HepG2 (cell line): ENCODE data around the gene LRRC43. TPM values are rescaled to one million over a fixed set of nuclear protein-coding genes. Genes with fewer than 3 reads are reported as not detected.
A peak's percentile ranks its signal among the peaks of the same experiment; 100 is the strongest.

Experiments used
- ATAC-seq: fragments of 200-7000 bp; cut with Tn5 transposase; 3 replicates; pipeline ENCODE4 v1.9.1; 2020; ENCODE audit warnings: mild to moderate bottlenecking, moderate library complexity
- BruUV-seq: library from RNA; stranded (reverse); fragments of 400-500 nt; replicated peaks from 2 replicates; lab custom pipeline; 2021; lab: Mats Ljungman, UMichigan
- CTCF ChIA-PET: fragments of 300-600 bp; formaldehyde crosslinking; extraction: SDS; loops from one replicate; lab custom pipeline; 2021; ENCODE audit warnings: low total read pairs, inconsistent platforms, low intra/inter-chr PET ratio; lab: Yijun Ruan, JAX
- POLR2A ChIA-PET: fragments of 350-600 bp; sonication (Branson Sonifier 250); formaldehyde crosslinking; loops from one replicate; lab custom pipeline; 2020; ENCODE audit warnings: antibody characterized with exemption, inconsistent platforms; lab: Yijun Ruan, JAX
- DNase-seq: peaks from one replicate; pipeline ENCODE4 v3.0.0-alpha.2; 2015; ENCODE audit warnings: low spot score
- FAIRE-seq: peaks from 3 replicates; lab custom pipeline; 2011; peaks lifted over from hg19 to GRCh38; lab: Jason Lieb, UNC
- H2AFZ ChIP-seq: one replicate; pipeline ENCODE4 v1.6.1; 2011; ENCODE audit warnings: low read length, inconsistent platforms
- H3K27ac ChIP-seq: fragments of 300-600 bp; 3 replicates; pipeline ENCODE4 v1.8.0; 2011; ENCODE audit warnings: mixed run types, mild to moderate bottlenecking, mixed read lengths, low read length, inconsistent platforms; ENCODE audit not compliant: insufficient read depth; ENCODE audit errors: extremely low read length
- H3K27me3 ChIP-seq, 2 experiments: fragments of 200-600 bp in 1 of 2; 2 replicates in 1 of 2; 3 replicates in 1 of 2; pipeline versions ENCODE4 v1.6.0 to v1.8.0; 2011; ENCODE audit warnings: low read length in 2 of 2, mild to moderate bottlenecking in 2 of 2, moderate library complexity in 2 of 2, inconsistent platforms in 1 of 2; ENCODE audit not compliant: insufficient read depth in 2 of 2, control insufficient read depth in 1 of 2
- H3K36me3 ChIP-seq, 2 experiments: fragments of 200-600 bp in 1 of 2; replicated peaks in 1 of 2; 2 replicates in 1 of 2; 3 replicates in 1 of 2; pipeline versions ENCODE4 v1.5.1 to v1.8.0; 2011; ENCODE audit warnings: low read length in 2 of 2, inconsistent platforms in 1 of 2; ENCODE audit not compliant: insufficient read depth in 2 of 2, control insufficient read depth in 1 of 2
- H3K4me1 ChIP-seq: 2 replicates; pipeline ENCODE4 v1.5.1; 2012; ENCODE audit warnings: low read length, inconsistent platforms; ENCODE audit not compliant: insufficient read depth
- H3K4me2 ChIP-seq: 2 replicates; pipeline ENCODE4 v1.6.0; 2011; ENCODE audit warnings: low read depth, low read length, inconsistent platforms
- H3K4me3 ChIP-seq, 3 experiments: fragments of 200-600 bp in 1 of 3; sonication (generic), shearing (Covaris generic) in 1 of 3; replicated peaks in 1 of 3; 2 replicates each; pipeline ENCODE4 v1.5.1; 2011 to 2016; ENCODE audit warnings: low read length in 3 of 3, inconsistent platforms in 2 of 3, low read depth in 2 of 3, mild to moderate bottlenecking in 2 of 3, control low read depth in 1 of 3, mixed read lengths in 1 of 3; ENCODE audit not compliant: insufficient read depth in 1 of 3
- H3K79me2 ChIP-seq: one replicate; pipeline ENCODE4 v1.6.1; 2011; ENCODE audit warnings: low read length, inconsistent platforms; ENCODE audit not compliant: insufficient read depth
- H3K9ac ChIP-seq: 2 replicates; pipeline ENCODE4 v1.6.0; 2011; ENCODE audit warnings: mild to moderate bottlenecking, low read depth, low read length, inconsistent platforms; ENCODE audit not compliant: insufficient read depth
- H3K9me3 ChIP-seq: 2 replicates; pipeline ENCODE4 v1.5.1; 2012; ENCODE audit warnings: mild to moderate bottlenecking, low read length
- H4K20me1 ChIP-seq: 2 replicates; pipeline ENCODE4 v1.6.0; 2011; ENCODE audit warnings: inconsistent platforms, mild to moderate bottlenecking, low read length, moderate library complexity; ENCODE audit not compliant: insufficient read depth
- CC2D1A ChIP-seq: sonication (generic); formaldehyde crosslinking; IDR thresholded peaks from 2 replicates; pipeline ENCODE4 v1.8.1; 2023; ENCODE audit warnings: mild to moderate bottlenecking, missing genetic modification reagents
- CSRNP1 ChIP-seq: sonication (generic); formaldehyde crosslinking; IDR thresholded peaks from 2 replicates; pipeline ENCODE4 v1.8.1; 2023; ENCODE audit warnings: mild to moderate bottlenecking, missing genetic modification reagents
- HNRNPL ChIP-seq: fragments of 200-400 bp; formaldehyde crosslinking; IDR thresholded peaks from 2 replicates; pipeline ENCODE4 v1.6.1; 2017; ENCODE audit warnings: mild to moderate bottlenecking, low read depth, low read length
- NR2F2 ChIP-seq: IDR thresholded peaks from 2 replicates; pipeline ENCODE4 v1.6.1; 2012; ENCODE audit warnings: low read depth, inconsistent platforms, borderline replicate concordance
- SMAD1 ChIP-seq: sonication (generic); formaldehyde crosslinking; IDR thresholded peaks from 2 replicates; pipeline ENCODE4 v1.4.0; 2020; ENCODE audit warnings: missing genetic modification reagents, low read depth, mild to moderate bottlenecking, borderline replicate concordance
- ZBTB33 ChIP-seq: sonication (generic); formaldehyde crosslinking; IDR thresholded peaks from 2 replicates; pipeline ENCODE4 v1.4.0; 2020; ENCODE audit warnings: missing genetic modification reagents
- ZBTB38 ChIP-seq: sonication (generic); formaldehyde crosslinking; IDR thresholded peaks from 2 replicates; pipeline ENCODE4 v1.5.1; 2020; ENCODE audit warnings: mild to moderate bottlenecking, missing genetic modification reagents
- ZNF136 ChIP-seq: sonication (generic); formaldehyde crosslinking; IDR thresholded peaks from 2 replicates; pipeline ENCODE4 v1.8.1; 2022; ENCODE audit warnings: low read depth, mild to moderate bottlenecking, moderate library complexity, missing genetic modification reagents
- WGBS: methylation state at CpG from one replicate; pipeline ENCODE4 v1.1.6; 2017; ENCODE audit warnings: low lambda C conversion rate; 5-methylcytosine and 5-hydroxymethylcytosine counted together
- in situ Hi-C: cut with HindIII; loops from 2 replicates; pipeline ENCODE4 v1.10.0; 2017; ENCODE audit warnings: low pct_unique_long_range_greater_than_20kb; ENCODE audit not compliant: extremely low pct_ligation_motif_present
- intact Hi-C: fragments of 100-400 bp; cut with micrococcal nuclease; formaldehyde crosslinking; loops from one replicate; pipeline ENCODE4 v1.10.0; 2022; ENCODE audit not compliant: unreplicated experiment
- polyA plus RNA-seq, 8 experiments: library from polyadenylated mRNA; depleted of rRNA in 3 of 8; stranded (reverse) in 7 of 8; unstranded in 1 of 8; fragments of >200 nt; fragmentation: Illumina TruSeq in 4 of 8; extraction: Trizol in 4 of 8; gene quantifications; 2 replicates each; pipeline versions ENCODE4 v1.2.1 to v1.2.3, GENCODE V29; 2011 to 2016; ENCODE audit warnings: low read depth in 4 of 8, missing spikeins in 1 of 8, mixed read lengths in 1 of 8; ENCODE audit not compliant: insufficient read depth in 1 of 8
- total RNA-seq, 5 experiments: library from RNA; depleted of rRNA; stranded (reverse); fragments of >200 nt; fragmentation: Illumina TruSeq; extraction: Trizol; gene quantifications; 2 replicates each; pipeline ENCODE4 v1.2.3, GENCODE V29; 2016; ENCODE audit warnings: low read depth in 1 of 5
- TF ChIP-seq, protein P1 (sequence below): sonication (generic); formaldehyde crosslinking; IDR thresholded peaks from 2 replicates; pipeline ENCODE4 v1.5.1; 2020; ENCODE audit warnings: mild to moderate bottlenecking, missing genetic modification reagents, moderate library complexity

The LRRC43 gene
- total and polyA plus RNA-seq, 2 of the 13 experiments (the other 11 are each of a cell fraction or from before 2014, with no cell fraction given) = not detected

- no peak for TF ChIP-seq CC2D1A (CRISPR knock-in tag)
These were observed at the start of gene LRRC43 (continued) for GRCh38 chr12:122182887-122183587.

DNA sequence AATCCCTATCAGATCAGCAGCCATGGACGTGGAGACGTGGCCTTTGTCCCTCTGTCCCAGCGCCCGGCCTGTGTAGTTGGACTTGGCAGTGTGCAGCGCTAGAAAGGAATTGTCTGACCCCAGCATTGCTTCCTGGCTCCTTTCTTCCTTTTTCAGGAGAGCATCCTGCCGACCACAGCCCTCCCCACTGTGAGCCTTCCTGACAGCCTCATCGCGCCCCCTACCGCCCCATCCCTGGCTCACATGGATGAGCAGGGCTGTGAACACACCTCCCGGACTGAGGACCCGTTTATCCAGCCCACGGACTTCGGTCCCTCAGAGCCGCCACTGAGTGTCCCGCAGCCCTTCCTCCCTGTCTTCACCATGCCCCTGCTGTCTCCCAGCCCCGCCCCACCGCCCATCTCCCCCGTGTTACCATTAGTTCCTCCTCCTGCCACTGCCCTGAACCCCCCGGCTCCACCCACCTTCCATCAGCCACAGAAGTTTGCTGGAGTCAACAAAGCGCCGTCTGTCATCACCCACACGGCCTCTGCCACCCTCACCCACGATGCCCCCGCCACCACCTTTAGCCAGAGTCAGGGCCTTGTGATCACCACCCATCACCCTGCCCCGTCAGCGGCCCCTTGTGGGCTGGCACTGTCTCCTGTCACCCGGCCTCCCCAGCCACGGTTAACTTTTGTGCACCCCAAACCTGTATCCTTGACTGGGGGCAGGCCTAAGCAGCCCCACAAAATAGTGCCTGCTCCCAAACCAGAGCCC lies 49.6 kb upstream of the LRRC43 start:
- Histone ChIP-seq H3K27me3 (no peaks in the 10 kb centered on the region), H3K36me3 (peaks cover 18 to 44% of the 10 kb centered on the region in 2 experiments; a peak in 4 of 5 replicates), H3K9ac (no peak overlapping the region), H2AFZ (no peak overlapping the region), H3K79me2 (no peaks in the 10 kb centered on the region), H4K20me1 (no peaks in the 10 kb centered on the region), H3K9me3 (no peaks in the 10 kb centered on the region), H3K4me3 (no peak overlapping the region), H3K4me1 (no peaks in the 10 kb centered on the region), H3K27ac (no peak overlapping the region), H3K4me2 (no peak overlapping the region)
- POLR2A ChIA-PET = no interaction called here
- CTCF ChIA-PET = no interaction called here
- no peak for DNase-seq
- intact Hi-C loops (no loop called here), in situ Hi-C loops (no loop called here)
- BruUV-seq = no TSS peak
- ATAC-seq = peak; percentile 27; the same call in 2 of the 3 replicates
- TF ChIP-seq ZNF136 (CRISPR knock-in tag) (no peak), NR2F2 (no peak), SMAD1 (CRISPR knock-in tag) (no peak), ZBTB38 (CRISPR knock-in tag) (peak; percentile 69), CSRNP1 (no peak), HNRNPL (peak; percentile 76), ZBTB33 (CRISPR knock-in tag) (peak; percentile 70)
- TF ChIP-seq, protein P1, sequence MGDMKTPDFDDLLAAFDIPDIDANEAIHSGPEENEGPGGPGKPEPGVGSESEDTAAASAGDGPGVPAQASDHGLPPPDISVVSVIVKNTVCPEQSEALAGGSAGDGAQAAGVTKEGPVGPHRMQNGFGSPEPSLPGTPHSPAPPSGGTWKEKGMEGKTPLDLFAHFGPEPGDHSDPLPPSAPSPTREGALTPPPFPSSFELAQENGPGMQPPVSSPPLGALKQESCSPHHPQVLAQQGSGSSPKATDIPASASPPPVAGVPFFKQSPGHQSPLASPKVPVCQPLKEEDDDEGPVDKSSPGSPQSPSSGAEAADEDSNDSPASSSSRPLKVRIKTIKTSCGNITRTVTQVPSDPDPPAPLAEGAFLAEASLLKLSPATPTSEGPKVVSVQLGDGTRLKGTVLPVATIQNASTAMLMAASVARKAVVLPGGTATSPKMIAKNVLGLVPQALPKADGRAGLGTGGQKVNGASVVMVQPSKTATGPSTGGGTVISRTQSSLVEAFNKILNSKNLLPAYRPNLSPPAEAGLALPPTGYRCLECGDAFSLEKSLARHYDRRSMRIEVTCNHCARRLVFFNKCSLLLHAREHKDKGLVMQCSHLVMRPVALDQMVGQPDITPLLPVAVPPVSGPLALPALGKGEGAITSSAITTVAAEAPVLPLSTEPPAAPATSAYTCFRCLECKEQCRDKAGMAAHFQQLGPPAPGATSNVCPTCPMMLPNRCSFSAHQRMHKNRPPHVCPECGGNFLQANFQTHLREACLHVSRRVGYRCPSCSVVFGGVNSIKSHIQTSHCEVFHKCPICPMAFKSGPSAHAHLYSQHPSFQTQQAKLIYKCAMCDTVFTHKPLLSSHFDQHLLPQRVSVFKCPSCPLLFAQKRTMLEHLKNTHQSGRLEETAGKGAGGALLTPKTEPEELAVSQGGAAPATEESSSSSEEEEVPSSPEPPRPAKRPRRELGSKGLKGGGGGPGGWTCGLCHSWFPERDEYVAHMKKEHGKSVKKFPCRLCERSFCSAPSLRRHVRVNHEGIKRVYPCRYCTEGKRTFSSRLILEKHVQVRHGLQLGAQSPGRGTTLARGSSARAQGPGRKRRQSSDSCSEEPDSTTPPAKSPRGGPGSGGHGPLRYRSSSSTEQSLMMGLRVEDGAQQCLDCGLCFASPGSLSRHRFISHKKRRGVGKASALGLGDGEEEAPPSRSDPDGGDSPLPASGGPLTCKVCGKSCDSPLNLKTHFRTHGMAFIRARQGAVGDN (CRISPR knock-in tag) = 0 out of 2 replicates have a peak, but pooled peaks have one; percentile 35
- no peak for FAIRE-seq
- 79% methylated on average over 28 of the region's 28 CpGs for WGBS
